H1 (cell line): ENCODE results near the gene DARS1.

Experiments
- BRCA1 ChIP-seq: IDR thresholded peaks from 2 replicates; pipeline ENCODE4 v1.6.1; 2012; ENCODE audit warnings: low read depth, low read length, improper control_type of control experiment
- CREB1 ChIP-seq: IDR thresholded peaks from 2 replicates; pipeline ENCODE4 v1.6.1; 2012; ENCODE audit warnings: inconsistent platforms
- EP300 ChIP-seq, 2 experiments: IDR thresholded peaks; 1 replicate in 1 of 2; 2 replicates in 1 of 2; pipeline ENCODE4 v1.6.1; 2011 to 2012; ENCODE audit warnings: low read depth in 2 of 2, low read length in 2 of 2, mild to moderate bottlenecking in 2 of 2, borderline replicate concordance in 1 of 2, inconsistent platforms in 1 of 2, moderate library complexity in 1 of 2
- EZH2 ChIP-seq: fragments of 200-600 bp; sonication (generic); IDR thresholded peaks from 2 replicates; pipeline ENCODE4 v1.7.1; 2012; ENCODE audit warnings: low read depth, mild to moderate bottlenecking, moderate library complexity, low read length, inconsistent platforms; ENCODE audit not compliant: severe bottlenecking
- HDAC2 ChIP-seq, 2 experiments: fragments of 300-600 bp in 1 of 2; sonication (generic) in 1 of 2; IDR thresholded peaks; 2 replicates each; pipeline ENCODE4 v1.6.1; 2011 to 2012; ENCODE audit warnings: low read depth in 2 of 2, low read length in 2 of 2, mild to moderate bottlenecking in 2 of 2, moderate library complexity in 2 of 2, borderline replicate concordance in 1 of 2, inconsistent platforms in 1 of 2
- JUND ChIP-seq: IDR thresholded peaks from 2 replicates; pipeline ENCODE4 v1.6.1; 2011; ENCODE audit warnings: mild to moderate bottlenecking, improper control_type of control experiment, low read length
- POLR2A ChIP-seq, 2 experiments: IDR thresholded peaks; 1 replicate in 1 of 2; 2 replicates in 1 of 2; pipeline ENCODE4 v1.6.1; 2011; ENCODE audit warnings: low read depth in 2 of 2, low read length in 2 of 2, mild to moderate bottlenecking in 2 of 2; ENCODE audit errors: control extremely low read depth in 1 of 2
- POLR2AphosphoS5 ChIP-seq: IDR thresholded peaks from 2 replicates; pipeline ENCODE4 v1.6.1; 2011; ENCODE audit warnings: low read depth, low read length
- TAF1 ChIP-seq: IDR thresholded peaks from 2 replicates; pipeline ENCODE4 v1.6.1; 2011; ENCODE audit warnings: mild to moderate bottlenecking, low read depth, low read length
- TBP ChIP-seq: IDR thresholded peaks from 2 replicates; pipeline ENCODE4 v1.6.1; 2011; ENCODE audit warnings: low read depth, low read length, improper control_type of control experiment
- TF ChIP-seq, protein P1 (sequence below), 3 experiments: IDR thresholded peaks; 1 replicate in 2 of 3; 2 replicates in 1 of 3; pipeline versions ENCODE4 v1.5.1 to v1.6.1; 2011; ENCODE audit warnings: low read length in 3 of 3, mild to moderate bottlenecking in 3 of 3, inconsistent platforms in 2 of 3, low read depth in 1 of 3, moderate library complexity in 1 of 3; ENCODE audit not compliant: insufficient read depth in 1 of 3; ENCODE audit errors: control extremely low read depth in 1 of 3
- TF ChIP-seq, protein P2 (sequence below): IDR thresholded peaks from 2 replicates; pipeline ENCODE4 v1.6.1; 2012; ENCODE audit warnings: low read length, inconsistent platforms

GRCh38 chr2:135986507-135986906 lies 1.1 kb upstream of the DARS1 start:
- TF ChIP-seq, protein P1, sequence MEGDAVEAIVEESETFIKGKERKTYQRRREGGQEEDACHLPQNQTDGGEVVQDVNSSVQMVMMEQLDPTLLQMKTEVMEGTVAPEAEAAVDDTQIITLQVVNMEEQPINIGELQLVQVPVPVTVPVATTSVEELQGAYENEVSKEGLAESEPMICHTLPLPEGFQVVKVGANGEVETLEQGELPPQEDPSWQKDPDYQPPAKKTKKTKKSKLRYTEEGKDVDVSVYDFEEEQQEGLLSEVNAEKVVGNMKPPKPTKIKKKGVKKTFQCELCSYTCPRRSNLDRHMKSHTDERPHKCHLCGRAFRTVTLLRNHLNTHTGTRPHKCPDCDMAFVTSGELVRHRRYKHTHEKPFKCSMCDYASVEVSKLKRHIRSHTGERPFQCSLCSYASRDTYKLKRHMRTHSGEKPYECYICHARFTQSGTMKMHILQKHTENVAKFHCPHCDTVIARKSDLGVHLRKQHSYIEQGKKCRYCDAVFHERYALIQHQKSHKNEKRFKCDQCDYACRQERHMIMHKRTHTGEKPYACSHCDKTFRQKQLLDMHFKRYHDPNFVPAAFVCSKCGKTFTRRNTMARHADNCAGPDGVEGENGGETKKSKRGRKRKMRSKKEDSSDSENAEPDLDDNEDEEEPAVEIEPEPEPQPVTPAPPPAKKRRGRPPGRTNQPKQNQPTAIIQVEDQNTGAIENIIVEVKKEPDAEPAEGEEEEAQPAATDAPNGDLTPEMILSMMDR (IDR thresholded peaks at IDR 0.05; ENCODE audit: control extremely low read depth in 1 of 3, insufficient read depth in 1 of 3, low read depth in 1 of 3, low read length in 3 of 3), result no peak
- TF ChIP-seq POLR2AphosphoS5 (no peak), EZH2 (no peak), TBP (no peak), TAF1 (no peak), POLR2A (IDR thresholded peaks at IDR 0.05; ENCODE audit: control extremely low read depth in 1 of 2, low read depth in 2 of 2, low read length in 2 of 2) (no peak), HDAC2 (IDR thresholded peaks at IDR 0.05; ENCODE audit: borderline replicate concordance in 1 of 2, low read depth in 2 of 2, low read length in 2 of 2) (no peak), CREB1 (no peak), BRCA1 (no peak), EP300 (IDR thresholded peaks at IDR 0.05; ENCODE audit: borderline replicate concordance in 1 of 2, low read depth in 2 of 2, low read length in 2 of 2) (no peak), JUND (no peak)
- TF ChIP-seq, protein P2, sequence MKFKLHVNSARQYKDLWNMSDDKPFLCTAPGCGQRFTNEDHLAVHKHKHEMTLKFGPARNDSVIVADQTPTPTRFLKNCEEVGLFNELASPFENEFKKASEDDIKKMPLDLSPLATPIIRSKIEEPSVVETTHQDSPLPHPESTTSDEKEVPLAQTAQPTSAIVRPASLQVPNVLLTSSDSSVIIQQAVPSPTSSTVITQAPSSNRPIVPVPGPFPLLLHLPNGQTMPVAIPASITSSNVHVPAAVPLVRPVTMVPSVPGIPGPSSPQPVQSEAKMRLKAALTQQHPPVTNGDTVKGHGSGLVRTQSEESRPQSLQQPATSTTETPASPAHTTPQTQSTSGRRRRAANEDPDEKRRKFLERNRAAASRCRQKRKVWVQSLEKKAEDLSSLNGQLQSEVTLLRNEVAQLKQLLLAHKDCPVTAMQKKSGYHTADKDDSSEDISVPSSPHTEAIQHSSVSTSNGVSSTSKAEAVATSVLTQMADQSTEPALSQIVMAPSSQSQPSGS, result no peak
